Measurements from ENCODE around the gene AMH. TPM values are rescaled to one million over a fixed set of nuclear protein-coding genes. Genes with fewer than 3 reads are reported as not detected.

The AMH gene
- total and polyA plus RNA-seq, 2 of the 13 experiments (the other 11 are each of a cell fraction or from before 2014, with no cell fraction given) = 0.03 to 0.18 TPM

DNA sequence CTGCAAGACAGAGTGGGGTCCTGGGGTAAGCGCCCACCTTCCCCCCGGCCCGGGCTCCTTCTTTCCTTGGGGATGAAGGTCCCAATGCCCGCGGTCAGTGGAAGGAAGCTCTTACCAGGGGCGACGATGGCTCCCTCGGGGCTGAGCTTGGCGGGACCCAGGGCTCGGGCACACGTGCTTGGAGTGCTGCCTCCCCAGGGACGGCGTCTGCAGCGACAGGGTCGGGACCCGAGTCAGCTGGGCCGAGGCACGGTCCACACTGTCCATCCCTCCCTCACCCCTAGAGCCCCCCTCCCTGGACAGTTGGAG is 3.6 kb downstream of the AMH start (continued):
- TF ChIP-seq, protein P1, sequence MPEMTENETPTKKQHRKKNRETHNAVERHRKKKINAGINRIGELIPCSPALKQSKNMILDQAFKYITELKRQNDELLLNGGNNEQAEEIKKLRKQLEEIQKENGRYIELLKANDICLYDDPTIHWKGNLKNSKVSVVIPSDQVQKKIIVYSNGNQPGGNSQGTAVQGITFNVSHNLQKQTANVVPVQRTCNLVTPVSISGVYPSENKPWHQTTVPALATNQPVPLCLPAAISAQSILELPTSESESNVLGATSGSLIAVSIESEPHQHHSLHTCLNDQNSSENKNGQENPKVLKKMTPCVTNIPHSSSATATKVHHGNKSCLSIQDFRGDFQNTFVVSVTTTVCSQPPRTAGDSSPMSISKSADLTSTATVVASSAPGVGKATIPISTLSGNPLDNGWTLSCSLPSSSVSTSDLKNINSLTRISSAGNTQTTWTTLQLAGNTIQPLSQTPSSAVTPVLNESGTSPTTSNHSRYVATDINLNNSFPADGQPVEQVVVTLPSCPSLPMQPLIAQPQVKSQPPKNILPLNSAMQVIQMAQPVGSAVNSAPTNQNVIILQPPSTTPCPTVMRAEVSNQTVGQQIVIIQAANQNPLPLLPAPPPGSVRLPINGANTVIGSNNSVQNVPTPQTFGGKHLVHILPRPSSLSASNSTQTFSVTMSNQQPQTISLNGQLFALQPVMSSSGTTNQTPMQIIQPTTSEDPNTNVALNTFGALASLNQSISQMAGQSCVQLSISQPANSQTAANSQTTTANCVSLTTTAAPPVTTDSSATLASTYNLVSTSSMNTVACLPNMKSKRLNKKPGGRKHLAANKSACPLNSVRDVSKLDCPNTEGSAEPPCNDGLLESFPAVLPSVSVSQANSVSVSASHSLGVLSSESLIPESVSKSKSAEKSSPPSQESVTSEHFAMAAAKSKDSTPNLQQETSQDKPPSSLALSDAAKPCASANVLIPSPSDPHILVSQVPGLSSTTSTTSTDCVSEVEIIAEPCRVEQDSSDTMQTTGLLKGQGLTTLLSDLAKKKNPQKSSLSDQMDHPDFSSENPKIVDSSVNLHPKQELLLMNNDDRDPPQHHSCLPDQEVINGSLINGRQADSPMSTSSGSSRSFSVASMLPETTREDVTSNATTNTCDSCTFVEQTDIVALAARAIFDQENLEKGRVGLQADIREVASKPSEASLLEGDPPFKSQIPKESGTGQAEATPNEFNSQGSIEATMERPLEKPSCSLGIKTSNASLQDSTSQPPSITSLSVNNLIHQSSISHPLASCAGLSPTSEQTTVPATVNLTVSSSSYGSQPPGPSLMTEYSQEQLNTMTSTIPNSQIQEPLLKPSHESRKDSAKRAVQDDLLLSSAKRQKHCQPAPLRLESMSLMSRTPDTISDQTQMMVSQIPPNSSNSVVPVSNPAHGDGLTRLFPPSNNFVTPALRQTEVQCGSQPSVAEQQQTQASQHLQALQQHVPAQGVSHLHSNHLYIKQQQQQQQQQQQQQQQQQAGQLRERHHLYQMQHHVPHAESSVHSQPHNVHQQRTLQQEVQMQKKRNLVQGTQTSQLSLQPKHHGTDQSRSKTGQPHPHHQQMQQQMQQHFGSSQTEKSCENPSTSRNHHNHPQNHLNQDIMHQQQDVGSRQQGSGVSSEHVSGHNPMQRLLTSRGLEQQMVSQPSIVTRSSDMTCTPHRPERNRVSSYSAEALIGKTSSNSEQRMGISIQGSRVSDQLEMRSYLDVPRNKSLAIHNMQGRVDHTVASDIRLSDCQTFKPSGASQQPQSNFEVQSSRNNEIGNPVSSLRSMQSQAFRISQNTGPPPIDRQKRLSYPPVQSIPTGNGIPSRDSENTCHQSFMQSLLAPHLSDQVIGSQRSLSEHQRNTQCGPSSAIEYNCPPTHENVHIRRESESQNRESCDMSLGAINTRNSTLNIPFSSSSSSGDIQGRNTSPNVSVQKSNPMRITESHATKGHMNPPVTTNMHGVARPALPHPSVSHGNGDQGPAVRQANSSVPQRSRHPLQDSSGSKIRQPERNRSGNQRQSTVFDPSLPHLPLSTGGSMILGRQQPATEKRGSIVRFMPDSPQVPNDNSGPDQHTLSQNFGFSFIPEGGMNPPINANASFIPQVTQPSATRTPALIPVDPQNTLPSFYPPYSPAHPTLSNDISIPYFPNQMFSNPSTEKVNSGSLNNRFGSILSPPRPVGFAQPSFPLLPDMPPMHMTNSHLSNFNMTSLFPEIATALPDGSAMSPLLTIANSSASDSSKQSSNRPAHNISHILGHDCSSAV (CRISPR knock-in tag; IDR thresholded peaks at IDR 0.05; ENCODE audit: borderline replicate concordance) = no peak
- TF ChIP-seq, protein P2, sequence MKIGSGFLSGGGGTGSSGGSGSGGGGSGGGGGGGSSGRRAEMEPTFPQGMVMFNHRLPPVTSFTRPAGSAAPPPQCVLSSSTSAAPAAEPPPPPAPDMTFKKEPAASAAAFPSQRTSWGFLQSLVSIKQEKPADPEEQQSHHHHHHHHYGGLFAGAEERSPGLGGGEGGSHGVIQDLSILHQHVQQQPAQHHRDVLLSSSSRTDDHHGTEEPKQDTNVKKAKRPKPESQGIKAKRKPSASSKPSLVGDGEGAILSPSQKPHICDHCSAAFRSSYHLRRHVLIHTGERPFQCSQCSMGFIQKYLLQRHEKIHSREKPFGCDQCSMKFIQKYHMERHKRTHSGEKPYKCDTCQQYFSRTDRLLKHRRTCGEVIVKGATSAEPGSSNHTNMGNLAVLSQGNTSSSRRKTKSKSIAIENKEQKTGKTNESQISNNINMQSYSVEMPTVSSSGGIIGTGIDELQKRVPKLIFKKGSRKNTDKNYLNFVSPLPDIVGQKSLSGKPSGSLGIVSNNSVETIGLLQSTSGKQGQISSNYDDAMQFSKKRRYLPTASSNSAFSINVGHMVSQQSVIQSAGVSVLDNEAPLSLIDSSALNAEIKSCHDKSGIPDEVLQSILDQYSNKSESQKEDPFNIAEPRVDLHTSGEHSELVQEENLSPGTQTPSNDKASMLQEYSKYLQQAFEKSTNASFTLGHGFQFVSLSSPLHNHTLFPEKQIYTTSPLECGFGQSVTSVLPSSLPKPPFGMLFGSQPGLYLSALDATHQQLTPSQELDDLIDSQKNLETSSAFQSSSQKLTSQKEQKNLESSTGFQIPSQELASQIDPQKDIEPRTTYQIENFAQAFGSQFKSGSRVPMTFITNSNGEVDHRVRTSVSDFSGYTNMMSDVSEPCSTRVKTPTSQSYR (CRISPR knock-in tag; IDR thresholded peaks at IDR 0.05; ENCODE audit: borderline replicate concordance) = no peak
- no peak for TF ChIP-seq ARID2 (CRISPR knock-in tag; IDR thresholded peaks at IDR 0.05; ENCODE audit: borderline replicate concordance)
- peak; percentile 65; the same call in 1 of the 2 replicates for TF ChIP-seq REL (CRISPR knock-in tag; conservative IDR thresholded peaks at IDR 0.05)
- TF ChIP-seq NRL (CRISPR knock-in tag; IDR thresholded peaks at IDR 0.05; ENCODE audit: borderline replicate concordance) = no peak
- TF ChIP-seq, protein P3, sequence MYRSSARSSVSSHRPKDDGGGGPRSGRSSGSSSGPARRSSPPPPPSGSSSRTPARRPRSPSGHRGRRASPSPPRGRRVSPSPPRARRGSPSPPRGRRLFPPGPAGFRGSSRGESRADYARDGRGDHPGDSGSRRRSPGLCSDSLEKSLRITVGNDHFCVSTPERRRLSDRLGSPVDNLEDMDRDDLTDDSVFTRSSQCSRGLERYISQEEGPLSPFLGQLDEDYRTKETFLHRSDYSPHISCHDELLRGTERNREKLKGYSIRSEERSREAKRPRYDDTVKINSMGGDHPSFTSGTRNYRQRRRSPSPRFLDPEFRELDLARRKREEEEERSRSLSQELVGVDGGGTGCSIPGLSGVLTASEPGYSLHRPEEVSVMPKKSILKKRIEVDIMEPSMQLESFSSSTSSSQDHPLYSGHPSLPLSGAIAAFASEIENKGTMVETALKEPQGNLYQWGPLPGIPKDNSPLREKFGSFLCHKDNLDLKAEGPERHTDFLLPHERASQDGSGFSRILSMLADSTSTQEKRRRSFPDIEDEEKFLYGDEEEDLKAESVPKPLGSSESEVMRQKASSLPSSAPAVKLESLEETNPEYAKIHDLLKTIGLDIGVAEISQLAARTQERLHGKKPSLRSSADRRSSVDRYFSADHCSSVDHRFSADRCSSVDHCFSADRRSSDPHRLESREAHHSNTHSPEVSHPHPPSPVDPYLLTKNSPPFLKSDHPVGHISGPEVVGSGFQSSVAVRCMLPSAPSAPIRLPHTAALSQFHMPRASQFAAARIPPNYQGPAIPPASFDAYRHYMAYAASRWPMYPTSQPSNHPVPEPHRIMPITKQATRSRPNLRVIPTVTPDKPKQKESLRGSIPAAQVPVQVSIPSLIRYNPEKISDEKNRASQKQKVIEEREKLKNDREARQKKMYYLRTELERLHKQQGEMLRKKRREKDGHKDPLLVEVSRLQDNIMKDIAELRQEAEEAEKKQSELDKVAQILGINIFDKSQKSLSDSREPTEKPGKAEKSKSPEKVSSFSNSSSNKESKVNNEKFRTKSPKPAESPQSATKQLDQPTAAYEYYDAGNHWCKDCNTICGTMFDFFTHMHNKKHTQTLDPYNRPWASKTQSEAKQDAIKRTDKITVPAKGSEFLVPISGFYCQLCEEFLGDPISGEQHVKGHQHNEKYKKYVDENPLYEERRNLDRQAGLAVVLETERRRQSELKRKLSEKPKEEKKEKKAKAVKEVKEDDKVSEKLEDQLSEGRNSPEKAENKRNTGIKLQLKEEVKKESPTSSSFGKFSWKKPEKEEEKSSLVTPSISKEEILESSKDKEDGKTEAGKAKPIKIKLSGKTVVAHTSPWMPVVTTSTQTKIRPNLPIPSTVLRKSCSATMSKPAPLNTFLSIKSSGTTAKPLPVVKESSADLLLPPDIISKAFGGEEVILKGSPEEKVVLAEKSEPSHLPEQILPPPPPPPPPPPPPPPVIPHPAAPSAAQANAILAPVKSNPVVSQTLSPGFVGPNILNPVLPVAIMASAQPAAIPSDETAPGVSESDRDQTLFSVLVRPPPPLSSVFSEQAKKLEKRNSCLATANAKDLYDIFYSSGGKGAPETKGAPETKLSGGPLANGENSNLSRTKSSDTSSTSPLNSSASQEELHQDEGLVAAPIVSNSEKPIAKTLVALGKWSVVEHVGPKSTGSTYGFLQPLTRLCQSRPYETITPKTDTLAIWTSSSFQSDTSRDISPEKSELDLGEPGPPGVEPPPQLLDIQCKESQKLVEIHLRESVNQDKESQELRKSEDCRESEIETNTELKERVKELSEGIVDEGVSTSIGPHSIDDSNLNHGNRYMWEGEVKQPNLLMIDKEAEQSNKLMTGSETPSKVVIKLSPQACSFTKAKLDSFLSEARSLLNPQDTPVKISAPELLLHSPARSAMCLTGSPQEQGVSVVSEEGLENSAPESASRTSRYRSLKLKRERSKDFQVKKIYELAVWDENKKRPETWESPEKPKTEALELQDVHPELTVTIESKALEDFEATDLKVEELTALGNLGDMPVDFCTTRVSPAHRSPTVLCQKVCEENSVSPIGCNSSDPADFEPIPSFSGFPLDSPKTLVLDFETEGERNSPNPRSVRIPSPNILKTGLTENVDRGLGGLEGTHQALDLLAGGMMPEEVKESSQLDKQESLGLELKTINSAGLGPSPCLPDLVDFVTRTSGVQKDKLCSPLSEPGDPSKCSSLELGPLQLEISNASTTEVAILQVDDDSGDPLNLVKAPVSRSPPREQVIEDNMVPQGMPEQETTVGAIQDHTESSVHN (CRISPR knock-in tag; IDR thresholded peaks at IDR 0.05) = no peak
- peak; percentile 65; the same call in 1 of the 2 replicates for TF ChIP-seq ZNF777 (CRISPR knock-in tag; IDR thresholded peaks at IDR 0.05)
- no peak for TF ChIP-seq RAD21 (CRISPR knock-in tag; IDR thresholded peaks at IDR 0.05)
- TF ChIP-seq, protein P4, sequence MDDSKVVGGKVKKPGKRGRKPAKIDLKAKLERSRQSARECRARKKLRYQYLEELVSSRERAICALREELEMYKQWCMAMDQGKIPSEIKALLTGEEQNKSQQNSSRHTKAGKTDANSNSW (CRISPR knock-in tag; IDR thresholded peaks at IDR 0.05; ENCODE audit: borderline replicate concordance) = no peak
- TF ChIP-seq REPIN1 (CRISPR knock-in tag; IDR thresholded peaks at IDR 0.05; ENCODE audit: borderline replicate concordance, low read depth) = no peak

All from HepG2 (cell line).